ENCODE measurements around the gene ZFAND3.
A peak's percentile ranks its signal among the peaks of the same experiment; 100 is the strongest.
"Not testable (repeated sequence)": the region's sequence is repeated elsewhere in the genome, so short reads cannot be mapped to it uniquely, and the experiment has no call there.

ZFAND3 gene

GRCh38 chr6:37866590-37867507 is 47.3 kb downstream of the ZFAND3 start:
- DNase-seq, result no peak

GRCh38 chr6:37867756-37868446 is 48.4 kb downstream of the ZFAND3 start:
- peak; percentile 29 to 47 for DNase-seq

- peak in 1 of 2 donors; percentile 15 for DNase-seq
These were observed 48.9 kb downstream of the ZFAND3 start for GRCh38 chr6:37868447-37868825.

GRCh38 chr6:37871616-37872372 is 52.3 kb downstream of the ZFAND3 start:
- DNase-seq, result no peak

GRCh38 chr6:37872373-37872745 is 52.8 kb downstream of the ZFAND3 start:
- DNase-seq, result no peak

- no peak for DNase-seq
These were observed 55.2 kb downstream of the ZFAND3 start for GRCh38 chr6:37874726-37875125.

- DNase-seq, result no peak
These were observed 56.2 kb downstream of the ZFAND3 start for GRCh38 chr6:37875561-37876309.

- no peak for DNase-seq
These were observed 57.3 kb downstream of the ZFAND3 start for GRCh38 chr6:37876843-37877242.

GRCh38 chr6:37877373-37878149 is 58.0 kb downstream of the ZFAND3 start:
- DNase-seq, result no peak

- DNase-seq, result no peak
These were observed 58.7 kb downstream of the ZFAND3 start for GRCh38 chr6:37878150-37878710.

GRCh38 chr6:37880602-37881001 is 61.1 kb downstream of the ZFAND3 start:
- DNase-seq, result not testable (repeated sequence)

- no peak for DNase-seq
These were observed 62.8 kb downstream of the ZFAND3 start for GRCh38 chr6:37882292-37882691.

- no peak for DNase-seq
These were observed 63.3 kb downstream of the ZFAND3 start for GRCh38 chr6:37882724-37883413.

GRCh38 chr6:37884548-37884947 is 65.0 kb downstream of the ZFAND3 start:
- DNase-seq, result no peak

GRCh38 chr6:37889051-37889450 is 69.5 kb downstream of the ZFAND3 start:
- DNase-seq, result peak; percentile 20 to 78

- no peak for DNase-seq
These were observed 70.0 kb downstream of the ZFAND3 start for GRCh38 chr6:37889486-37889885.

- no peak for DNase-seq
These were observed 71.5 kb downstream of the ZFAND3 start for GRCh38 chr6:37891072-37891471.

GRCh38 chr6:37893257-37893656 is 73.7 kb downstream of the ZFAND3 start:
- DNase-seq, result no peak

- DNase-seq, result not testable (repeated sequence)
These were observed 74.2 kb downstream of the ZFAND3 start for GRCh38 chr6:37893734-37894133.

GRCh38 chr6:37894585-37894984 is 75.1 kb downstream of the ZFAND3 start:
- DNase-seq, result no peak

GRCh38 chr6:37897321-37897720 is 77.8 kb downstream of the ZFAND3 start:
- no peak for DNase-seq

Data from inflammatory macrophage treated with lipopolysaccharide for 1 hour (primary cell).